GM12891 (cell line): Measurements from ENCODE around the gene PCP4.

ENCODE experiments used
- POLR2A ChIP-seq: IDR thresholded peaks from 2 replicates; pipeline ENCODE4 v1.6.1; 2011; ENCODE audit warnings: low read depth, low read length, control low read depth
- POLR2AphosphoS5 ChIP-seq: IDR thresholded peaks from 2 replicates; pipeline ENCODE4 v1.6.1; 2011; ENCODE audit warnings: low read depth, low read length, control low read depth
- SPI1 ChIP-seq: IDR thresholded peaks from 2 replicates; pipeline ENCODE4 v1.6.1; 2011; ENCODE audit warnings: low read depth, low read length, control low read depth

- no peak for TF ChIP-seq POLR2A
- no peak for TF ChIP-seq POLR2AphosphoS5
- no peak for TF ChIP-seq SPI1
Measured at GRCh38 chr21:39869141-39869818, 2.0 kb downstream of the PCP4 start.
